ENCODE data around the gene SPOCD1.
"Not testable (repeated sequence)": the region's sequence is repeated elsewhere in the genome, so short reads cannot be mapped to it uniquely, and the experiment has no call there.

Gene SPOCD1

GRCh38 chr1:31830065-31830464, 14.2 kb upstream of the SPOCD1 start:
- in situ Hi-C loops (cut with MboI; ENCODE audit: low sequenced_read_pairs), result no loop called here

- in situ Hi-C loops (cut with MboI; ENCODE audit: low sequenced_read_pairs), result no loop called here
These were observed 13.3 kb upstream of the SPOCD1 start for GRCh38 chr1:31828926-31829690.

- in situ Hi-C loops (cut with MboI; ENCODE audit: low sequenced_read_pairs), result no loop called here
These were observed 12.5 kb upstream of the SPOCD1 start for GRCh38 chr1:31828341-31828740.

- in situ Hi-C loops (cut with MboI; ENCODE audit: low sequenced_read_pairs), result no loop called here
These were observed 8.0 kb upstream of the SPOCD1 start for GRCh38 chr1:31823780-31824179.

- in situ Hi-C loops (cut with MboI; ENCODE audit: low sequenced_read_pairs), result no loop called here
These were observed 6.9 kb upstream of the SPOCD1 start for GRCh38 chr1:31822766-31823165.

- in situ Hi-C loops (cut with MboI; ENCODE audit: low sequenced_read_pairs), result not testable (repeated sequence)
These were observed 4.4 kb upstream of the SPOCD1 start for GRCh38 chr1:31820196-31820595.

GRCh38 chr1:31818206-31818605, 2.4 kb upstream of the SPOCD1 start:
- in situ Hi-C loops (cut with MboI; ENCODE audit: low sequenced_read_pairs), result no loop called here

GRCh38 chr1:31816947-31817346, 1.1 kb upstream of the SPOCD1 start:
- in situ Hi-C loops (cut with MboI; ENCODE audit: low sequenced_read_pairs), result not testable (repeated sequence)

GRCh38 chr1:31816501-31816900, 679 bp upstream of the SPOCD1 start:
- in situ Hi-C loops (cut with MboI; ENCODE audit: low sequenced_read_pairs), result not testable (repeated sequence)

GRCh38 chr1:31815307-31815645, 546 bp downstream of the SPOCD1 start:
- in situ Hi-C loops (cut with MboI; ENCODE audit: low sequenced_read_pairs), result no loop called here

- in situ Hi-C loops (cut with MboI; ENCODE audit: low sequenced_read_pairs), result no loop called here
These were observed 1.1 kb downstream of the SPOCD1 start for GRCh38 chr1:31814631-31815306.

GRCh38 chr1:31814041-31814511, 1.7 kb downstream of the SPOCD1 start:
- in situ Hi-C loops (cut with MboI; ENCODE audit: low sequenced_read_pairs), result no loop called here

GRCh38 chr1:31812158-31812829, 3.5 kb downstream of the SPOCD1 start:
- in situ Hi-C loops (cut with MboI; ENCODE audit: low sequenced_read_pairs), result no loop called here

GRCh38 chr1:31811605-31812004, 4.2 kb downstream of the SPOCD1 start:
- in situ Hi-C loops (cut with MboI; ENCODE audit: low sequenced_read_pairs), result no loop called here

GRCh38 chr1:31809698-31810097, 6.1 kb downstream of the SPOCD1 start:
- in situ Hi-C loops (cut with MboI; ENCODE audit: low sequenced_read_pairs), result no loop called here

- in situ Hi-C loops (cut with MboI; ENCODE audit: low sequenced_read_pairs), result no loop called here
These were observed 8.4 kb downstream of the SPOCD1 start for GRCh38 chr1:31807273-31808048.

- in situ Hi-C loops (cut with MboI; ENCODE audit: low sequenced_read_pairs), result no loop called here
These were observed 10.5 kb downstream of the SPOCD1 start for GRCh38 chr1:31805318-31805717.

GRCh38 chr1:31804098-31804497, 11.7 kb downstream of the SPOCD1 start:
- in situ Hi-C loops (cut with MboI; ENCODE audit: low sequenced_read_pairs), result no loop called here

GRCh38 chr1:31803610-31804009, 12.2 kb downstream of the SPOCD1 start:
- in situ Hi-C loops (cut with MboI; ENCODE audit: low sequenced_read_pairs), result no loop called here

- in situ Hi-C loops (cut with MboI; ENCODE audit: low sequenced_read_pairs), result no loop called here
These were observed 13.4 kb downstream of the SPOCD1 start for GRCh38 chr1:31802190-31803150.

All from HL-60/S4 treated with retinoic acid at 250 ng/mL for 4 days and 3 days (cell line).